ENCODE results near the gene GPR150. TPM values are rescaled to one million over a fixed set of nuclear protein-coding genes. Genes with fewer than 3 reads are reported as not detected.

Gene GPR150
- 0.80 and 1.0 TPM in 2 replicates for total RNA-seq

GRCh38 chr5:95620030-95620869 lies at the start of gene GPR150:
Gene GPR150, plus strand, starts transcription at chr5:95620087. Its CDS starts 189 bp downstream, at chr5:95620276.

GRCh38 chr5:95646569-95647431 lies 26.9 kb downstream of the GPR150 start, which contains the start of gene RFESD:
Gene RFESD, plus strand, starts transcription at chr5:95646777. Its CDS starts 5,495 bp downstream, at chr5:95652272.

Other genes starting within 250 kb of the GPR150 start
- gene FAM81B, start 228.7 kb upstream of the GPR150 start, total RNA-seq, result not detected in 2 replicates
- 36.7 and 45.3 TPM in 2 replicates for gene SKIC3, start 65.1 kb upstream of the GPR150 start, total RNA-seq
- gene ARSK, start 65.0 kb upstream of the GPR150 start, total RNA-seq, result 11.1 and 14.9 TPM in 2 replicates
- gene RFESD, start 26.7 kb downstream of the GPR150 start, total RNA-seq, result 1.3 and 7.1 TPM in 2 replicates
- not detected in 2 replicates for gene SPATA9, start 62.9 kb downstream of the GPR150 start, total RNA-seq
- gene RHOBTB3, start 111.2 kb downstream of the GPR150 start, total RNA-seq, result 117 and 224 TPM in 2 replicates
- gene GLRX, start 202.6 kb downstream of the GPR150 start, total RNA-seq, result 149 and 174 TPM in 2 replicates